Duodenal mucosa (tissue), 2 donors: ENCODE measurements around the gene IRAK2.

ENCODE experiments used
- H3K27ac ChIP-seq: one replicate; pipeline ENCODE4 v1.7.0; 2013; ENCODE audit warnings: low read depth, low read length
- H3K27me3 ChIP-seq, 2 donors: one replicate each; pipeline ENCODE4 v1.7.0; 2013; ENCODE audit warnings: low read length in 2 of 2, control low read depth in 1 of 2; ENCODE audit not compliant: insufficient read depth in 2 of 2, control insufficient read depth in 1 of 2
- H3K36me3 ChIP-seq, 2 donors: one replicate each; pipeline ENCODE4 v1.7.0; 2013; ENCODE audit warnings: low read length in 2 of 2, control low read depth in 1 of 2; ENCODE audit not compliant: insufficient read depth in 2 of 2, control insufficient read depth in 1 of 2
- H3K4me1 ChIP-seq, 2 donors: one replicate each; pipeline ENCODE4 v1.7.0; 2013; ENCODE audit warnings: low read length in 2 of 2, control low read depth in 1 of 2; ENCODE audit not compliant: insufficient read depth in 2 of 2, control insufficient read depth in 1 of 2
- H3K4me3 ChIP-seq, 2 donors: one replicate each; pipeline ENCODE4 v1.7.0; 2013; ENCODE audit warnings: low read length in 2 of 2, low read depth in 1 of 2
- H3K9ac ChIP-seq, 2 donors: one replicate each; pipeline ENCODE4 v1.7.0; 2013; ENCODE audit warnings: low read length in 2 of 2, low read depth in 1 of 2
- H3K9me3 ChIP-seq, 2 donors: one replicate each; pipeline ENCODE4 v1.7.0; 2013; ENCODE audit warnings: low read length in 2 of 2, control low read depth in 1 of 2; ENCODE audit not compliant: control insufficient read depth in 1 of 2

Gene IRAK2

DNA sequence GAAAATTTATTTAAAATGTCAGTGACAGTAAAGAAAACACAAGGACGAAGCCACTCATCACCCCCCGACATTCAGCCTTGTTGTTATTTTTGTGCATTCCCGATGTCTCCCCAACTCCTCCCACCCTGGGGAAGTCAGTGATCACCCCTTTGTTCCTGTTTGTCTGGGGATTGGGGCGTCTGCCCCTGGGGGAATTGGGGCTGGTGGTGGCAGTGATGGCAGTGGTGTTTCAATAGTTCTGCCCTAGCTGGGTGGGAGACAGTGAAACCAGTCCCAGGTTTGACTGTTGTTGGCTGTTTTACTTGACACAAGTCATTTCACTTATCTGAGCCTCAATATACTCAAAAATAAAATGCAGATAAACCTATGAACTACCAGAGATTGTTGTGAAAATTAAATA lies 33.5 kb downstream of the IRAK2 start:
- no peak overlapping the region for H3K27ac ChIP-seq
- peaks cover 34 to 43% of the 10 kb centered on the region in 2 donors for H3K4me1 ChIP-seq
- H3K9ac ChIP-seq = no peak overlapping the region
- no peaks in the 10 kb centered on the region for H3K27me3 ChIP-seq
- H3K36me3 ChIP-seq = peaks cover 0 to 3% of the 10 kb centered on the region in 2 donors
- H3K4me3 ChIP-seq = no peak overlapping the region
- H3K9me3 ChIP-seq = no peaks in the 10 kb centered on the region

DNA sequence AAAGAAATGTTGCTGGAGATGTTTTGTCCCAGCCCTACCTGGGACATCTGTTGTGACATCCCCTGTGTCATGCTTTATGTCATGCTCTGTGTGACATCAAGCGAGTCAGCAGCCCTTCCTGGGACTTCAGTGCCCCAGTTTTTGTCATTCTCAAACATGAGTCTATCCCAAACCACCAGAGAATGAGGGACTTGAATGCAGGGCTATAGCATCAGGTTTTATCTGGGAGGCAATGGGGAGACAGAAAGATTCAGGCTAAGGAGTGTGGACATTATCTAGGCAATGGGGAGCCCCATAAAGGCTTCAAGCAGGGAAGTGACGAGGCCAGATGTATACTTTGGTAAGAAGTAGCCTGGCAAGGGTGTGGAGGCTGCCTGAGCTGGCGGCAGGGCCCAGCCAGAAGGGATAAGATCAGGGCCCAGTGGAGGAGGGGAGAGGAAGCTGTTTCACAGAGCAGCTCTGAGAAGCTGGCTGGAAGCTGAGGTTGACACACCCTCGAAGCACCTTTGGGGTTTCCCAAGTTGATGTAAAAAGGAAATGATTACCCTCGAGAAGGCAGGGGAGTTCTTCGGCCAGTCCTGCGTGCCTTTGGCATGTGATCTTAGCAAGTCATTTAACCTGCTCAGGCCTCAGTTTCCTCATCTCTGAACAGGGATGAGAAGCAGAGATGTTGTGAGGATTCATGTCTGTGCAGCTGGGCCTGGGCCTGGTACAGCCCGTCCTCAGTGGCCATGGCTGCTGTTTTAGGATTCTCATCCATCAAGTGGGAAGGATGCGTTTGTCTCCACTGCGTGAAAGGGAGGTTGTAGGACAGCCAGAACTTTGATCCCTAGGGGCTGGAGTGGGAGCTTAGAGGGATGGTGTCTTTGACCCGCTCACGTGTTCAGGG lies 34.3 kb downstream of the IRAK2 start:
- H3K27ac ChIP-seq = peak overlapping the region; percentile 17
- no peaks in the 10 kb centered on the region for H3K9me3 ChIP-seq
- H3K4me1 ChIP-seq = peaks cover 32 to 44% of the 10 kb centered on the region in 2 donors
- H3K4me3 ChIP-seq = no peak overlapping the region
- H3K9ac ChIP-seq = no peak overlapping the region
- H3K27me3 ChIP-seq = no peaks in the 10 kb centered on the region
- H3K36me3 ChIP-seq = peaks cover 0 to 3% of the 10 kb centered on the region in 2 donors

DNA sequence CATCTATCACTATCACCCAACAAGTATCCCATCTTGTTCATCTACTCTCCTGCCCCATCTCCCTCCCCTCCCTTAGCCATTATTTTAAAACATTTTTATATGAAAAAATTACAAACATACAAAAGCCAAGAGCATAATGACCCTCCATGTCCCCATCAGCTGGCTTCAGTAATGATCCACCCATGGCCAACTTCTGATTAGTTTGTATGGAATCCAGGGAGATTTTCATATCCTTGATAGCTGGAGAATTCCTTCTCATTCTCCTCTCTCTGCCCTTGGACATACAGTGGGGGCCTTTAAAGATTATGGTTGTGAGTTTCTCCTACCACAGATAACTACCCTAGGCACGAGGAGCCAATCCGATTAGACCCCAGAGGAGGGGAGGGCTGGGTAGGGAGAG lies 40.2 kb downstream of the IRAK2 start:
- no peak overlapping the region for H3K9ac ChIP-seq

DNA sequence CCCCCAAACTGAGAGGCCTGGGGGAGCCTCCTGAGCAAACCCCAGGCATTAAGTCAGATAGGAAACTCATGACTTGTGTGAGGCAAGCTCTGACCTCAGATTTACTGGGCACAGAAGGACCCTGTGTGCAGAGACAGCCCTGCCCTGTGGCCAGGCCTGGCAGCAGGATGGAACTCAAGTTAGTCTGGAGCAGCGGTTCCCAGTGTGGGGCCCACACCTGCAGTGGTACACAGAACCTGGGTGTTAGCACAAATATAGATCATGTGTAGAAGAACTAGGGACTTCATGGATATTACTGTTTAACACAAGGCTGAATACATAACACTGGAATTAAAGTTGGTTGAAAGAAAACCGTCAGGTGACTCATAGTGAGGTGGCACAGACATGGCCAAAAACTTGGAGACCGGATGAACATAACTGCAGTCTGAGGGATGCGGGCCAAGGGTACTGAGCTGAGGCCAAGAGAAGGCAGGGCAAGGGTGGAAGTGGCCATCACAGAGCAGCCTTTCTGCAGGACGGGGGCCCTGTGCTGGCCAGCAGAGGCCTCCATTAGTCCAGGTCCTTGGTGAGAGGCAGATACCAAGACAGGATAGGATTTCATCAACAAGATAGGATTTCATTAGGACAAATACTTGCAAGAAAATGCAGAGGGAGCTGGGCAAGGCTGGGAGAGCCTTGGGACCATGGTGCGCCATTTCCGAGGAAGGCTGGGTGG lies 40.9 kb downstream of the IRAK2 start:
- Histone ChIP-seq H3K36me3 (peaks cover 0 to 3% of the 10 kb centered on the region in 2 donors), H3K27ac (no peak overlapping the region), H3K9ac (no peak overlapping the region), H3K27me3 (no peaks in the 10 kb centered on the region), H3K9me3 (no peaks in the 10 kb centered on the region), H3K4me3 (no peak overlapping the region), H3K4me1 (peaks cover 8 to 17% of the 10 kb centered on the region in 2 donors)

More for the DNA sequence above, 40.2 kb downstream of the IRAK2 start:
- Histone ChIP-seq H3K4me1 (peaks cover 8 to 17% of the 10 kb centered on the region in 2 donors), H3K36me3 (peaks cover 0 to 3% of the 10 kb centered on the region in 2 donors), H3K9me3 (no peaks in the 10 kb centered on the region), H3K27me3 (no peaks in the 10 kb centered on the region), H3K4me3 (no peak overlapping the region), H3K27ac (no peak overlapping the region)

DNA sequence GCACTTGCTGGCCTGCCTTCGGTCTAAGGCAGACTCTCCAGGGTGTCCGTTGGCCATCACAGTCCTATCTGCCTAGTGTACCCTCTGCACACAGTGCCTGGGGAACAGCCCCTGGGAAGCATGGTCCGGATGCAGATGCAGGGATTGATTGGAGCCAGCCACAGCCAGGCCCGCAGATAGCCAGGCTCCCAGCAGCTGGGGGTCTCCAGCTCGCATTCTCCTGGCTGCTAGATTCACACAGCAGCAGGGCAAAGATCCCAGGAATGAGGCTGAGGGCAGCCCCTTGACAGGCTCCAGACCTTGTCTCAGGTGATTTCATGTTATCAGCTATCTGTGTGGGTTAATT lies 41.4 kb downstream of the IRAK2 start:
- Histone ChIP-seq H3K4me3 (no peak overlapping the region), H3K27ac (no peak overlapping the region), H3K36me3 (peaks cover 0 to 3% of the 10 kb centered on the region in 2 donors), H3K4me1 (peaks cover 8 to 17% of the 10 kb centered on the region in 2 donors), H3K27me3 (no peaks in the 10 kb centered on the region), H3K9me3 (no peaks in the 10 kb centered on the region), H3K9ac (no peak overlapping the region)

DNA sequence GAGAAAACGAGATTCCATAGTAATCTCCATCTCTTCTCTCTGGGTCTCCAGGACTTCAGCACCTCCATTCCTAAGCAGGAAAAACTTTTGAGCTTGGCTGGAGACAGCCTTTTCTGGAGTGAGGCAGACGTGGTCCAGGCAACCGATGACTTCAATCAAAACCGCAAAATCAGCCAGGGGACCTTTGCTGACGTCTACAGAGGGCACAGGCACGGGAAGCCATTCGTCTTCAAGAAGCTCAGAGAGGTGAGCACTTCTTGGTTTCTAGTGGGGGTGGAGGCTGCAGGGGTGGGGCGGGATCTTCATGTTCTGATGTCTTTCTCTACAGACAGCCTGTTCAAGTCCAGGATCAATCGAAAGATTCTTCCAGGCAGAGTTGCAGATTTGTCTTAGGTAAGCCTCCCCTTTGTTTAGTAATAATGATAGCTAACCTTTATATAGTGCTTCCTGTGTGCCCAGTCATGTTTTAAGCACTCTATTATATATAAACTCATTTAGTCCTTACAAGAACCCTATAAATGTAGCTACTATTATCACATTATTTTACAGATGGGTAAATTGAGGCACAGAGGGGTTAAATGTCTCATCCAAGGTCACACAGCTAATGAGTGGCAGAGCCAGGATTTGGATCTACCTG lies 48.6 kb downstream of the IRAK2 start:
- H3K4me3 ChIP-seq = no peak overlapping the region
- H3K4me1 ChIP-seq = no peaks in the 10 kb centered on the region
- no peaks in the 10 kb centered on the region for H3K36me3 ChIP-seq
- no peak overlapping the region for H3K9ac ChIP-seq
- H3K27ac ChIP-seq = no peak overlapping the region
- H3K9me3 ChIP-seq = peaks cover 0 to 2% of the 10 kb centered on the region in 2 donors
- H3K27me3 ChIP-seq = no peaks in the 10 kb centered on the region

DNA sequence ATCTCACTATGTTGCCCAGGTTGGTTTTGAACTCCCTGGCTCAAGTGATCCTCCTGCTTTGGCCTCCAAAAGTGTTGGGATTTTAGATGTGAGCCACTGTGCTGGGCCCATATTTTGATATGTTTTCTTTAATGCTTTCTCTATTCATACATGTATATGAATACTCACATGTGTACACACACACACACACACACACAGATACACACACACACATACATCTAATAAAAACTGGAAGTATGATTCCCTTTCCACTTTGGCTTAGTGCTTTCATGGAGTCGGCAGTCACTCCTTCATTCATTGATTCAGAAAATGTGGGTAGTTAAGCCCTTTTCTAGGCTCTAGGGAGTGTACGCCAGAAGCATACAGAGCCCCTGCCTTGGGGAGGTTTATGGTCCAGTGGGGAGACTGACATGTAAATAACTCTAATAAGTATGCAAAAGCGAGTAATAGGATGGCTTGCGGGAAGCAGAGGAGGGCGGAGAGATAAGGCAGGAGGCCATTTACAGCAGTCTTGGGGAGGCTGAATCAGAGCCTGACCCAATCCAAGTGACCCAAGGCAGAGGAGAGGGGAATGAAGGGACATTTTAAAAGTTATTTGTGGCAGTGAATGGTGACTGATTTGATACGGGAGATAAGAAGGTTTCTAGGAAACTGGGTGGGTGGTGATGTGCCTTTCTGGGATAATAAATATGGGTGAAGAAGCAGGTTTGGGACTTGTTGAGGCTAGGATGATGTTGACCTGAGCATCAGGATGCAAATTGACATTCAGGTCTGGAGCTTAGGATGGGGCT lies 51.1 kb downstream of the IRAK2 start:
- Histone ChIP-seq H3K27me3 (no peaks in the 10 kb centered on the region), H3K9me3 (peaks cover 0 to 2% of the 10 kb centered on the region in 2 donors), H3K27ac (no peak overlapping the region), H3K9ac (no peak overlapping the region), H3K4me3 (no peak overlapping the region), H3K36me3 (no peaks in the 10 kb centered on the region), H3K4me1 (peaks cover 0 to 3% of the 10 kb centered on the region in 2 donors)

DNA sequence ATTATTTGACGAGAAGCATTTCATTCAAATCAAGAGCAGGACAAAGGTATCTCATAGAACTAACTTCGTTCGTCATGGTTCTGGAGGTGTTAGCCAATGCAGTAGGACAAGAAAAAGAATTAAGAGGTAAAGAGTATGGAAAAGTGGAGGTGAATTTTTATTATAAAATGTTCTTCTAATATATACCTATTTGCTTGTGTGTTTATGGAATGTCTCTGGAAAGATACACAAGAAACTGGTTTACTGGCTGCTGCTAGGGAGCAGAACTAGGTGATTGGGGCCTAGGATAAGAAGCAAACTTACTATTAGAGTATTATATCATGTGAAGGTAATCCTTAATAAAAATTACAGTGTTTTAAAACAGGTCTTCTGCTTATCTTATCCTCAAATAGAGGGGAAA lies 52.6 kb downstream of the IRAK2 start:
- no peak overlapping the region for H3K27ac ChIP-seq
- H3K4me3 ChIP-seq = no peak overlapping the region
- H3K36me3 ChIP-seq = no peaks in the 10 kb centered on the region
- H3K27me3 ChIP-seq = no peaks in the 10 kb centered on the region
- no peak overlapping the region for H3K9ac ChIP-seq
- peaks cover 0 to 2% of the 10 kb centered on the region in 2 donors for H3K9me3 ChIP-seq
- H3K4me1 ChIP-seq = peaks cover 8 to 9% of the 10 kb centered on the region in 2 donors

DNA sequence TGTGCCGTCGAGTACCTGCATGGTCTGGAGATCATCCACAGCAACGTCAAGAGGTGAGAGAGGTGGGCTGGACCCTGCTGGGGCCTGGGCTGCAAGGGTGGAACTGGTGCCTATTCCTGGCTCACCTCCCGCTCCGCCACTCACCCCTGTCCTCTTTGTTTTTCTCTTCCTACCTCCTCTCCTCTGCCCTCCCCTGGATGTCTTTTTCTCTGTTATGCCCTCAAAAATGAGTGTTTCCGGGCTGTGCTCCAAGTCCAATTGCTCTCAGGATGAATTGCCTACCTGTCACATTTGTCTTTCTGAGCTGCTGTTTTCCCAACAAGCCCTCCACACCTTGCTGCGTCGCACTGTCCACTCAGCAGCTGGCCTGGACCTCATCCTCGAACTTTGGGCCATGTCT lies 55.0 kb downstream of the IRAK2 start:
- no peak overlapping the region for H3K9ac ChIP-seq
- H3K27ac ChIP-seq = no peak overlapping the region
- H3K4me1 ChIP-seq = peaks cover 25 to 26% of the 10 kb centered on the region in 2 donors
- no peak overlapping the region for H3K4me3 ChIP-seq
- peaks cover 0 to 2% of the 10 kb centered on the region in 2 donors for H3K9me3 ChIP-seq
- H3K36me3 ChIP-seq = no peaks in the 10 kb centered on the region
- no peaks in the 10 kb centered on the region for H3K27me3 ChIP-seq
